ENCODE data around the gene DHRS7C. TPM values are rescaled to one million over a fixed set of nuclear protein-coding genes. Genes with fewer than 3 reads are reported as not detected.

DHRS7C gene
- total RNA-seq, 1 experiment from 2014 or later = not detected

DNA sequence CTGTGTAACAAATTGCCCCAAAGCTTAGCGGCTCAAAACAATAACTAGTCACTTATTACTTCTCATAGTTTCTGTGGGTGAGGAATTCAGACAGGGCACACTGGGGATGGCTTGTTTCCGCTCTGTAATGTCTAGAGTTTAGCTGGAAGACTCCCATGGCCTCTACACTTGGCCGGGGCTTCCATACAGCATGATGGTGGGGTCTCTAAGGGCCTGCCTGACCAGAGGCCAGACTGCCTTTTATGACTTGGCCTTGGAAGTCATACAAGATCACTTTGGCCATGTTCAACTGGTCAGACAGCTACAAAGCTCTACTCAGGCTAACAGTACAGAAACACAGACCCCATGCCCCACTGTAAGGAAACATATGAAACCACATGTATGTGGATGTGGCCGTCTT lies 42.5 kb upstream of the DHRS7C start:
- TF ChIP-seq GRHL2 (CRISPR knock-in tag; IDR thresholded peaks at IDR 0.05; ENCODE audit: insufficient replicate concordance, severe bottlenecking) (no peak), FOXK1 (CRISPR knock-in tag; IDR thresholded peaks at IDR 0.05) (no peak)
- TF ChIP-seq, protein P1, sequence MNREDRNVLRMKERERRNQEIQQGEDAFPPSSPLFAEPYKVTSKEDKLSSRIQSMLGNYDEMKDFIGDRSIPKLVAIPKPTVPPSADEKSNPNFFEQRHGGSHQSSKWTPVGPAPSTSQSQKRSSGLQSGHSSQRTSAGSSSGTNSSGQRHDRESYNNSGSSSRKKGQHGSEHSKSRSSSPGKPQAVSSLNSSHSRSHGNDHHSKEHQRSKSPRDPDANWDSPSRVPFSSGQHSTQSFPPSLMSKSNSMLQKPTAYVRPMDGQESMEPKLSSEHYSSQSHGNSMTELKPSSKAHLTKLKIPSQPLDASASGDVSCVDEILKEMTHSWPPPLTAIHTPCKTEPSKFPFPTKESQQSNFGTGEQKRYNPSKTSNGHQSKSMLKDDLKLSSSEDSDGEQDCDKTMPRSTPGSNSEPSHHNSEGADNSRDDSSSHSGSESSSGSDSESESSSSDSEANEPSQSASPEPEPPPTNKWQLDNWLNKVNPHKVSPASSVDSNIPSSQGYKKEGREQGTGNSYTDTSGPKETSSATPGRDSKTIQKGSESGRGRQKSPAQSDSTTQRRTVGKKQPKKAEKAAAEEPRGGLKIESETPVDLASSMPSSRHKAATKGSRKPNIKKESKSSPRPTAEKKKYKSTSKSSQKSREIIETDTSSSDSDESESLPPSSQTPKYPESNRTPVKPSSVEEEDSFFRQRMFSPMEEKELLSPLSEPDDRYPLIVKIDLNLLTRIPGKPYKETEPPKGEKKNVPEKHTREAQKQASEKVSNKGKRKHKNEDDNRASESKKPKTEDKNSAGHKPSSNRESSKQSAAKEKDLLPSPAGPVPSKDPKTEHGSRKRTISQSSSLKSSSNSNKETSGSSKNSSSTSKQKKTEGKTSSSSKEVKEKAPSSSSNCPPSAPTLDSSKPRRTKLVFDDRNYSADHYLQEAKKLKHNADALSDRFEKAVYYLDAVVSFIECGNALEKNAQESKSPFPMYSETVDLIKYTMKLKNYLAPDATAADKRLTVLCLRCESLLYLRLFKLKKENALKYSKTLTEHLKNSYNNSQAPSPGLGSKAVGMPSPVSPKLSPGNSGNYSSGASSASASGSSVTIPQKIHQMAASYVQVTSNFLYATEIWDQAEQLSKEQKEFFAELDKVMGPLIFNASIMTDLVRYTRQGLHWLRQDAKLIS (CRISPR knock-in tag; IDR thresholded peaks at IDR 0.05; ENCODE audit: borderline replicate concordance) = no peak
- TF ChIP-seq, protein P2, sequence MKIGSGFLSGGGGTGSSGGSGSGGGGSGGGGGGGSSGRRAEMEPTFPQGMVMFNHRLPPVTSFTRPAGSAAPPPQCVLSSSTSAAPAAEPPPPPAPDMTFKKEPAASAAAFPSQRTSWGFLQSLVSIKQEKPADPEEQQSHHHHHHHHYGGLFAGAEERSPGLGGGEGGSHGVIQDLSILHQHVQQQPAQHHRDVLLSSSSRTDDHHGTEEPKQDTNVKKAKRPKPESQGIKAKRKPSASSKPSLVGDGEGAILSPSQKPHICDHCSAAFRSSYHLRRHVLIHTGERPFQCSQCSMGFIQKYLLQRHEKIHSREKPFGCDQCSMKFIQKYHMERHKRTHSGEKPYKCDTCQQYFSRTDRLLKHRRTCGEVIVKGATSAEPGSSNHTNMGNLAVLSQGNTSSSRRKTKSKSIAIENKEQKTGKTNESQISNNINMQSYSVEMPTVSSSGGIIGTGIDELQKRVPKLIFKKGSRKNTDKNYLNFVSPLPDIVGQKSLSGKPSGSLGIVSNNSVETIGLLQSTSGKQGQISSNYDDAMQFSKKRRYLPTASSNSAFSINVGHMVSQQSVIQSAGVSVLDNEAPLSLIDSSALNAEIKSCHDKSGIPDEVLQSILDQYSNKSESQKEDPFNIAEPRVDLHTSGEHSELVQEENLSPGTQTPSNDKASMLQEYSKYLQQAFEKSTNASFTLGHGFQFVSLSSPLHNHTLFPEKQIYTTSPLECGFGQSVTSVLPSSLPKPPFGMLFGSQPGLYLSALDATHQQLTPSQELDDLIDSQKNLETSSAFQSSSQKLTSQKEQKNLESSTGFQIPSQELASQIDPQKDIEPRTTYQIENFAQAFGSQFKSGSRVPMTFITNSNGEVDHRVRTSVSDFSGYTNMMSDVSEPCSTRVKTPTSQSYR (CRISPR knock-in tag; IDR thresholded peaks at IDR 0.05) = no peak
- Mint-ChIP-seq H3K27ac (no peak overlapping the region), H3K9me3 (peaks cover 13% of the 10 kb centered on the region), H3K27me3 (ENCODE audit: low read depth) (peaks cover 13% of the 10 kb centered on the region), H3K4me1 (peaks cover 14% of the 10 kb centered on the region), H3K36me3 (no peaks in the 10 kb centered on the region), H3K4me3 (no peak overlapping the region)
- POLR2A ChIA-PET = no interaction called here
- no peak for ATAC-seq
- no peak for DNase-seq (ENCODE audit: low spot score)
- CTCF ChIA-PET = no interaction called here

DNA sequence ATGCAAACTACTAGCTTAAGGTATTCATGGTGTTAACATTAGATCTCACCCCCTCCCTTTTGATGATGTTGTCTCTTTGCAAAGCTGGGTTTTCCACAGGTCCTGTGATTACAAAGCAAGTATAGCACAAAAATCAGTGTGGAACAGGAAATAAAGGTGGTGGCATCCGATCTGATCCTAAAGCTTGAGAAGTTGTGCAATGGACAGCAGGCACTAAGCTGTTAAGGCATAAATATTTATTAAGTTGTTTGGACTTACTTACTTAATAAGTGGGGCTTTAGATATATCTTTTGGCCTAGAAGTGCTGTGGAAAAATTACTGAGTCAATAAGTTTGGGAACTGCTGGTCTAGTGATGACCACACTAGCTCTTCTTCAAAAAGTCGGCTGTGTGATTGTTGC lies 39.3 kb upstream of the DHRS7C start:
- Mint-ChIP-seq H3K9me3 (peaks cover 8% of the 10 kb centered on the region), H3K27ac (no peak overlapping the region), H3K4me3 (no peak overlapping the region), H3K36me3 (no peaks in the 10 kb centered on the region), H3K27me3 (ENCODE audit: low read depth) (no peaks in the 10 kb centered on the region; the same call in 1 of the 2 replicates), H3K4me1 (peaks cover 3% of the 10 kb centered on the region)
- DNase-seq (ENCODE audit: low spot score) = no peak
- ChIA-PET CTCF (interaction anchor here (0.5 to 1.2 kb wide), 4 partner anchors 9 to 493 kb away, joined by 3 to 4 read pairs (median 3); no protein-coding TSS in a partner anchor), POLR2A (no interaction called here)
- no peak for TF ChIP-seq NR2C2 (CRISPR knock-in tag; IDR thresholded peaks at IDR 0.05)
- TF ChIP-seq ZNF416 (CRISPR knock-in tag; IDR thresholded peaks at IDR 0.05) = no peak
- TF ChIP-seq, protein P3, sequence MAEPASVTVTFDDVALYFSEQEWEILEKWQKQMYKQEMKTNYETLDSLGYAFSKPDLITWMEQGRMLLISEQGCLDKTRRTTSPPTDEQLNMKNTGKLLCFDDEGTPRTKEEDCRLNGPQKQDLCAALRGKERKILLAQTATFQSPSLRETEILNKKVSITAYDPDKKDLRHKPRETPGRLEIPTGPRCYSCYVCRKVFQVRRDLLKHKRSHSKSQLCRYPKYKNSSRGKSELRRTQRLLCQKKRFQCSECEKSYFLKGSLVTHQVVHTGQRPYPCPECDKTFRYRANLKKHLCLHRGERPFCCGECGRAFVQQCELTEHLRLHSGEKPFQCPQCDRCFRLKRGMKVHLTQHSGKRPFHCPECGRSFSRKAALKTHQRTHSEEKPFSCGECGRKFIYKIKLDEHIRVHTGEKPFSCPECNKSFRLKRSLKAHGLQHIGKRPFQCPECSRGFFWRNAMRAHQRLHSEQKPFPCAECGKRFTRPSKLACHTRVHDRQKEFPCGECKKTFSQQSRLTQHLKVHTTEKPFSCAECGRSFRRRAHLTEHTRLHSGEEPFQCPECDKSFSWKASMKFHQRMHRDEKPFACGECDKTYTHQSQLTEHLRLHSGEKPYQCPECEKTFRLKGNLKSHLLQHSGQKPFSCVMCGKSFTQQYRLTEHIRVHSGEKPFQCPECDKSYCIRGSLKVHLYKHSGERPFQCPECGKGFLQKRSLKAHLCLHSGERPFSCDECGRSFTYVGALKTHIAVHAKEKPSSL (CRISPR knock-in tag; conservative IDR thresholded peaks at IDR 0.05) = no peak
- TF ChIP-seq, protein P4, sequence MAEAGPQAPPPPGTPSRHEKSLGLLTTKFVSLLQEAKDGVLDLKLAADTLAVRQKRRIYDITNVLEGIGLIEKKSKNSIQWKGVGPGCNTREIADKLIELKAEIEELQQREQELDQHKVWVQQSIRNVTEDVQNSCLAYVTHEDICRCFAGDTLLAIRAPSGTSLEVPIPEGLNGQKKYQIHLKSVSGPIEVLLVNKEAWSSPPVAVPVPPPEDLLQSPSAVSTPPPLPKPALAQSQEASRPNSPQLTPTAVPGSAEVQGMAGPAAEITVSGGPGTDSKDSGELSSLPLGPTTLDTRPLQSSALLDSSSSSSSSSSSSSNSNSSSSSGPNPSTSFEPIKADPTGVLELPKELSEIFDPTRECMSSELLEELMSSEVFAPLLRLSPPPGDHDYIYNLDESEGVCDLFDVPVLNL (CRISPR knock-in tag; IDR thresholded peaks at IDR 0.05; ENCODE audit: borderline replicate concordance, low read depth) = no peak
- TF ChIP-seq MXD4 (CRISPR knock-in tag; IDR thresholded peaks at IDR 0.05; ENCODE audit: borderline replicate concordance) = no peak
- TF ChIP-seq, protein P5, sequence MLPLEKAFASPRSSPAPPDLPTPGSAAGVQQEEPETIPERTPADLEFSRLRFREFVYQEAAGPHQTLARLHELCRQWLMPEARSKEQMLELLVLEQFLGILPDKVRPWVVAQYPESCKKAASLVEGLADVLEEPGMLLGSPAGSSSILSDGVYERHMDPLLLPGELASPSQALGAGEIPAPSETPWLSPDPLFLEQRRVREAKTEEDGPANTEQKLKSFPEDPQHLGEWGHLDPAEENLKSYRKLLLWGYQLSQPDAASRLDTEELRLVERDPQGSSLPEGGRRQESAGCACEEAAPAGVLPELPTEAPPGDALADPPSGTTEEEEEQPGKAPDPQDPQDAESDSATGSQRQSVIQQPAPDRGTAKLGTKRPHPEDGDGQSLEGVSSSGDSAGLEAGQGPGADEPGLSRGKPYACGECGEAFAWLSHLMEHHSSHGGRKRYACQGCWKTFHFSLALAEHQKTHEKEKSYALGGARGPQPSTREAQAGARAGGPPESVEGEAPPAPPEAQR (CRISPR knock-in tag; IDR thresholded peaks at IDR 0.05) = no peak
- TF ChIP-seq, protein P6, sequence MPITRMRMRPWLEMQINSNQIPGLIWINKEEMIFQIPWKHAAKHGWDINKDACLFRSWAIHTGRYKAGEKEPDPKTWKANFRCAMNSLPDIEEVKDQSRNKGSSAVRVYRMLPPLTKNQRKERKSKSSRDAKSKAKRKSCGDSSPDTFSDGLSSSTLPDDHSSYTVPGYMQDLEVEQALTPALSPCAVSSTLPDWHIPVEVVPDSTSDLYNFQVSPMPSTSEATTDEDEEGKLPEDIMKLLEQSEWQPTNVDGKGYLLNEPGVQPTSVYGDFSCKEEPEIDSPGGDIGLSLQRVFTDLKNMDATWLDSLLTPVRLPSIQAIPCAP (CRISPR knock-in tag; IDR thresholded peaks at IDR 0.05) = no peak
- no peak for TF ChIP-seq ZBTB21 (CRISPR knock-in tag; IDR thresholded peaks at IDR 0.05; ENCODE audit: borderline replicate concordance)
- no peak for TF ChIP-seq SMAD3 (CRISPR knock-in tag; IDR thresholded peaks at IDR 0.05; ENCODE audit: borderline replicate concordance)
- no peak for TF ChIP-seq TEAD1 (CRISPR knock-in tag; IDR thresholded peaks at IDR 0.05)
- ATAC-seq = no peak

Data from WTC11 (cell line).